ENCODE data around the gene CYGB. TPM values are rescaled to one million over a fixed set of nuclear protein-coding genes. Genes with fewer than 3 reads are reported as not detected.

Gene CYGB
- total and polyA plus RNA-seq, 4 donors = 0.83 to 7.8 (median 1.4) TPM

DNA sequence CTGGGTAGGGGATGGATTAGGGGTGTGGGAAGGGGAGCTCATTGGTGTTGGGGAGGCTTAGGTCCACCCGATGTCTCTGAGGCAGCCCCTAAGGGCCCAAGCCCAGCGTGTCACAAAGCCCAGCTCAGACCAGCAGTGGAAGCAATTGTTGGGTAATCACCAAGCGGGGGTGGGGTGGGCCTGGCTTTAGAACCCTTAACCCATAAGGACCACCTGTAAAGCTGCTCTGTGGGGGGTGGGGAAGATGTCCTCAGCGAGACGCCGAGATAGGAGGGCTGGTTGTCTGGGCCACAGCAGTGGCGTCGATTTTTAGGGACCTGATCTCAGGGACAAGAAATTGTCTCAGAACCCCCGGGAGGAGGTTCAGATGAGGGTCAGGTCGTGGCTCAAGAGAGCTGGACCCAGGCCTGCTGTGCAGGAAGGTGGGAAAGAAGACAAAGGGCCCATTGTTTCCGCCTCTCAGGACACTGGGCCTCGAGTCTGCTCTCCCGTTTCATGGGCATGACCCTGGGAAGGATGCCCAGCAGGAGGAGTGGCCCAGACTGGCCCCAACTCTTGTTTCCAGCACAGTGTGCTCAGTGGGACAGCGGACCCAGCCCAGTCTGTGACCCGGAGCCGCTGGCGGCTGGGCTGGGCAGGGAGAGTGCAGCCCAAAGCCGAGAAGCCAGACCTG, 32.2 kb upstream of the CYGB start (continued):
- no peak for TF ChIP-seq FOXA1 (IDR thresholded peaks at IDR 0.05)
- TF ChIP-seq, protein P1, sequence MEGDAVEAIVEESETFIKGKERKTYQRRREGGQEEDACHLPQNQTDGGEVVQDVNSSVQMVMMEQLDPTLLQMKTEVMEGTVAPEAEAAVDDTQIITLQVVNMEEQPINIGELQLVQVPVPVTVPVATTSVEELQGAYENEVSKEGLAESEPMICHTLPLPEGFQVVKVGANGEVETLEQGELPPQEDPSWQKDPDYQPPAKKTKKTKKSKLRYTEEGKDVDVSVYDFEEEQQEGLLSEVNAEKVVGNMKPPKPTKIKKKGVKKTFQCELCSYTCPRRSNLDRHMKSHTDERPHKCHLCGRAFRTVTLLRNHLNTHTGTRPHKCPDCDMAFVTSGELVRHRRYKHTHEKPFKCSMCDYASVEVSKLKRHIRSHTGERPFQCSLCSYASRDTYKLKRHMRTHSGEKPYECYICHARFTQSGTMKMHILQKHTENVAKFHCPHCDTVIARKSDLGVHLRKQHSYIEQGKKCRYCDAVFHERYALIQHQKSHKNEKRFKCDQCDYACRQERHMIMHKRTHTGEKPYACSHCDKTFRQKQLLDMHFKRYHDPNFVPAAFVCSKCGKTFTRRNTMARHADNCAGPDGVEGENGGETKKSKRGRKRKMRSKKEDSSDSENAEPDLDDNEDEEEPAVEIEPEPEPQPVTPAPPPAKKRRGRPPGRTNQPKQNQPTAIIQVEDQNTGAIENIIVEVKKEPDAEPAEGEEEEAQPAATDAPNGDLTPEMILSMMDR (IDR thresholded peaks at IDR 0.05; ENCODE audit: low read depth, low read length, missing input control) = no peak

DNA sequence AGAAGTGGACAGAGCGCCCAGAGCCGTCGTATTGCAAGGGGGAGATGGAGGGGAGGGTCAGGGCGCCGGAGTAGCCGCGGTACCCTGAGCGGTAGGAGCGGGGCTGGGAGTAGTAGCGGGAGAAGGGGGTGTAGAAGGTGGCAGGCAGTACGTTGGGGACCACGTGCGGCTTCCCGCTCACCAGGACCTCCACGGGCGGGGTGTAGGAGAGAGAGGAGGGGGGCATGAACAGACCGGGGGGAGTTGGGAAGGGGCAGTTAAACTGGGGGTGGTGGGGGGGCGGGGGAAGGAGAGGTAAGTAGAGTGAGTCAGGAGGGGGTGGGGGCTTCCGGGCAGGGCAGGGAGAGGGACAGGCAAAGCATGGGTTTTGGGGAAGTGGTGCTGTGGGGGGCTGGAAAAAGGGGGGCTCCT, 31.3 kb upstream of the CYGB start:
- Histone ChIP-seq H3K36me3 (ENCODE audit: control insufficient read depth in 4 of 4, insufficient read depth in 3 of 4, low read depth in 1 of 4, low read length in 3 of 4) (peaks cover 0 to 13% (median 6%) of the 10 kb centered on the region in 4 donors), H3K4me3 (ENCODE audit: low read depth in 1 of 3, low read length in 3 of 3) (no peak overlapping the region), H3K27me3 (ENCODE audit: control insufficient read depth in 4 of 4, insufficient read depth in 4 of 4, low read length in 3 of 4) (no peaks in the 10 kb centered on the region), H3K9ac (ENCODE audit: low read depth in 1 of 2, low read length in 2 of 2) (no peak overlapping the region), H3K4me1 (ENCODE audit: control insufficient read depth in 4 of 4, insufficient read depth in 4 of 4, low read length in 3 of 4) (peaks cover 0 to 12% (median 3%) of the 10 kb centered on the region in 4 donors), H3K27ac (ENCODE audit: low read depth in 1 of 2, low read length in 2 of 2) (no peak overlapping the region), H3K9me3 (ENCODE audit: control insufficient read depth in 4 of 4, low read length in 3 of 4) (no peaks in the 10 kb centered on the region)
- TF ChIP-seq, protein P2, sequence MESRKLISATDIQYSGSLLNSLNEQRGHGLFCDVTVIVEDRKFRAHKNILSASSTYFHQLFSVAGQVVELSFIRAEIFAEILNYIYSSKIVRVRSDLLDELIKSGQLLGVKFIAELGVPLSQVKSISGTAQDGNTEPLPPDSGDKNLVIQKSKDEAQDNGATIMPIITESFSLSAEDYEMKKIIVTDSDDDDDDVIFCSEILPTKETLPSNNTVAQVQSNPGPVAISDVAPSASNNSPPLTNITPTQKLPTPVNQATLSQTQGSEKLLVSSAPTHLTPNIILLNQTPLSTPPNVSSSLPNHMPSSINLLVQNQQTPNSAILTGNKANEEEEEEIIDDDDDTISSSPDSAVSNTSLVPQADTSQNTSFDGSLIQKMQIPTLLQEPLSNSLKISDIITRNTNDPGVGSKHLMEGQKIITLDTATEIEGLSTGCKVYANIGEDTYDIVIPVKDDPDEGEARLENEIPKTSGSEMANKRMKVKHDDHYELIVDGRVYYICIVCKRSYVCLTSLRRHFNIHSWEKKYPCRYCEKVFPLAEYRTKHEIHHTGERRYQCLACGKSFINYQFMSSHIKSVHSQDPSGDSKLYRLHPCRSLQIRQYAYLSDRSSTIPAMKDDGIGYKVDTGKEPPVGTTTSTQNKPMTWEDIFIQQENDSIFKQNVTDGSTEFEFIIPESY (IDR thresholded peaks at IDR 0.05) = no peak
- TF ChIP-seq TAF1 (conservative IDR thresholded peaks at IDR 0.05) (no peak), SP1 (IDR thresholded peaks at IDR 0.05) (no peak), HNF4G (IDR thresholded peaks at IDR 0.05) (no peak), FOXA2 (IDR thresholded peaks at IDR 0.05) (no peak), RAD21 (IDR thresholded peaks at IDR 0.05) (no peak), JUND (IDR thresholded peaks at IDR 0.05) (no peak), NR2F2 (IDR thresholded peaks at IDR 0.05) (no peak), EGR1 (IDR thresholded peaks at IDR 0.05; ENCODE audit: low read depth in 2 of 2) (no peak), HNF4A (conservative IDR thresholded peaks at IDR 0.05) (no peak), YY1 (IDR thresholded peaks at IDR 0.05) (no peak), FOXA1 (IDR thresholded peaks at IDR 0.05) (no peak), GABPA (IDR thresholded peaks at IDR 0.05 in 1 of 2, conservative IDR thresholded peaks at IDR 0.05 in 1 of 2) (no peak)
- TF ChIP-seq, protein P3, sequence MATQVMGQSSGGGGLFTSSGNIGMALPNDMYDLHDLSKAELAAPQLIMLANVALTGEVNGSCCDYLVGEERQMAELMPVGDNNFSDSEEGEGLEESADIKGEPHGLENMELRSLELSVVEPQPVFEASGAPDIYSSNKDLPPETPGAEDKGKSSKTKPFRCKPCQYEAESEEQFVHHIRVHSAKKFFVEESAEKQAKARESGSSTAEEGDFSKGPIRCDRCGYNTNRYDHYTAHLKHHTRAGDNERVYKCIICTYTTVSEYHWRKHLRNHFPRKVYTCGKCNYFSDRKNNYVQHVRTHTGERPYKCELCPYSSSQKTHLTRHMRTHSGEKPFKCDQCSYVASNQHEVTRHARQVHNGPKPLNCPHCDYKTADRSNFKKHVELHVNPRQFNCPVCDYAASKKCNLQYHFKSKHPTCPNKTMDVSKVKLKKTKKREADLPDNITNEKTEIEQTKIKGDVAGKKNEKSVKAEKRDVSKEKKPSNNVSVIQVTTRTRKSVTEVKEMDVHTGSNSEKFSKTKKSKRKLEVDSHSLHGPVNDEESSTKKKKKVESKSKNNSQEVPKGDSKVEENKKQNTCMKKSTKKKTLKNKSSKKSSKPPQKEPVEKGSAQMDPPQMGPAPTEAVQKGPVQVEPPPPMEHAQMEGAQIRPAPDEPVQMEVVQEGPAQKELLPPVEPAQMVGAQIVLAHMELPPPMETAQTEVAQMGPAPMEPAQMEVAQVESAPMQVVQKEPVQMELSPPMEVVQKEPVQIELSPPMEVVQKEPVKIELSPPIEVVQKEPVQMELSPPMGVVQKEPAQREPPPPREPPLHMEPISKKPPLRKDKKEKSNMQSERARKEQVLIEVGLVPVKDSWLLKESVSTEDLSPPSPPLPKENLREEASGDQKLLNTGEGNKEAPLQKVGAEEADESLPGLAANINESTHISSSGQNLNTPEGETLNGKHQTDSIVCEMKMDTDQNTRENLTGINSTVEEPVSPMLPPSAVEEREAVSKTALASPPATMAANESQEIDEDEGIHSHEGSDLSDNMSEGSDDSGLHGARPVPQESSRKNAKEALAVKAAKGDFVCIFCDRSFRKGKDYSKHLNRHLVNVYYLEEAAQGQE (IDR thresholded peaks at IDR 0.05) = no peak
- TF ChIP-seq, protein P4, sequence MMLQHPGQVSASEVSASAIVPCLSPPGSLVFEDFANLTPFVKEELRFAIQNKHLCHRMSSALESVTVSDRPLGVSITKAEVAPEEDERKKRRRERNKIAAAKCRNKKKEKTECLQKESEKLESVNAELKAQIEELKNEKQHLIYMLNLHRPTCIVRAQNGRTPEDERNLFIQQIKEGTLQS (IDR thresholded peaks at IDR 0.05) = no peak
- TF ChIP-seq, protein P5, sequence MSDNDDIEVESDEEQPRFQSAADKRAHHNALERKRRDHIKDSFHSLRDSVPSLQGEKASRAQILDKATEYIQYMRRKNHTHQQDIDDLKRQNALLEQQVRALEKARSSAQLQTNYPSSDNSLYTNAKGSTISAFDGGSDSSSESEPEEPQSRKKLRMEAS (IDR thresholded peaks at IDR 0.05) = no peak
- TF ChIP-seq, protein P1 (IDR thresholded peaks at IDR 0.05; ENCODE audit: low read depth, low read length, missing input control) = no peak
- DNase-seq (ENCODE audit: low spot score) = no peak
- 55% methylated on average over 19 of the region's 19 CpGs for WGBS
